Astrocyte (in vitro differentiated cells and primary cell): ENCODE measurements around the gene WNT9A. TPM values are rescaled to one million over a fixed set of nuclear protein-coding genes. Genes with fewer than 3 reads are reported as not detected.
"Not testable (repeated sequence)": the region's sequence is repeated elsewhere in the genome, so short reads cannot be mapped to it uniquely, and the experiment has no call there.

Experiments
- DNase-seq: peaks from one replicate; pipeline ENCODE4 v3.0.0-alpha.2; 2010; ENCODE audit warnings: low read depth
- FAIRE-seq: peaks from 2 replicates; lab custom pipeline; 2011; peaks lifted over from hg19 to GRCh38; lab: Jason Lieb, UNC
- H2AFZ ChIP-seq: 2 replicates; pipeline ENCODE4 v1.6.0; 2012; ENCODE audit warnings: low read depth, low read length, inconsistent platforms
- H3K27ac ChIP-seq: 2 replicates; pipeline ENCODE4 v1.5.1; 2011; ENCODE audit warnings: low read depth, low read length, inconsistent platforms
- H3K27me3 ChIP-seq: 2 replicates; pipeline ENCODE4 v1.6.0; 2011; ENCODE audit warnings: low read length, inconsistent platforms; ENCODE audit not compliant: insufficient read depth
- H3K36me3 ChIP-seq: 2 replicates; pipeline ENCODE4 v1.5.1; 2011; ENCODE audit warnings: low read length, inconsistent platforms; ENCODE audit not compliant: insufficient read depth
- H3K4me1 ChIP-seq: 2 replicates; pipeline ENCODE4 v1.5.1; 2011; ENCODE audit warnings: low read length, inconsistent platforms; ENCODE audit not compliant: insufficient read depth
- H3K4me2 ChIP-seq: 2 replicates; pipeline ENCODE4 v1.6.0; 2012; ENCODE audit warnings: low read length, inconsistent platforms
- H3K4me3 ChIP-seq: 2 replicates; pipeline ENCODE4 v1.5.1; 2011; ENCODE audit warnings: low read depth, mild to moderate bottlenecking, low read length, inconsistent platforms; ENCODE audit not compliant: insufficient read depth
- H3K79me2 ChIP-seq: 2 replicates; pipeline ENCODE4 v1.6.0; 2012; ENCODE audit warnings: mild to moderate bottlenecking, low read length, inconsistent platforms; ENCODE audit not compliant: insufficient read depth
- H3K9ac ChIP-seq: 2 replicates; pipeline ENCODE4 v1.6.0; 2012; ENCODE audit warnings: mild to moderate bottlenecking, low read length, inconsistent platforms
- H3K9me3 ChIP-seq: 2 replicates; pipeline ENCODE4 v1.5.1; 2012; ENCODE audit warnings: low read depth, mild to moderate bottlenecking, low read length, inconsistent platforms; ENCODE audit not compliant: insufficient read depth
- H4K20me1 ChIP-seq: 2 replicates; pipeline ENCODE4 v1.6.0; 2012; ENCODE audit warnings: low read length, inconsistent platforms; ENCODE audit not compliant: insufficient read depth
- H3K27ac Mint-ChIP-seq: one replicate; pipeline ENCODE4 v1.8.0; 2021; ENCODE audit warnings: mild to moderate bottlenecking, mixed read lengths; ENCODE audit not compliant: unreplicated experiment
- H3K27me3 Mint-ChIP-seq: one replicate; pipeline ENCODE4 v1.8.0; 2021; ENCODE audit warnings: low read depth, mixed read lengths; ENCODE audit not compliant: unreplicated experiment
- H3K36me3 Mint-ChIP-seq: one replicate; pipeline ENCODE4 v1.8.0; 2021; ENCODE audit warnings: low read depth, mixed read lengths; ENCODE audit not compliant: unreplicated experiment
- H3K4me1 Mint-ChIP-seq: one replicate; pipeline ENCODE4 v1.8.0; 2021; ENCODE audit warnings: low read depth, mixed read lengths; ENCODE audit not compliant: unreplicated experiment
- H3K4me3 Mint-ChIP-seq: one replicate; pipeline ENCODE4 v1.8.0; 2021; ENCODE audit warnings: mild to moderate bottlenecking, moderate library complexity, mixed read lengths; ENCODE audit not compliant: unreplicated experiment
- H3K9me3 Mint-ChIP-seq: one replicate; pipeline ENCODE4 v1.8.0; 2021; ENCODE audit warnings: mild to moderate bottlenecking, mixed read lengths; ENCODE audit not compliant: unreplicated experiment
- EZH2 ChIP-seq: IDR thresholded peaks from 2 replicates; pipeline ENCODE4 v1.6.1; 2012; ENCODE audit warnings: mild to moderate bottlenecking, low read length, inconsistent platforms; ENCODE audit not compliant: insufficient read depth
- total RNA-seq: library from RNA; stranded (reverse); gene quantifications from 2 replicates; pipeline ENCODE4 v1.2.1, GENCODE V29; 2021
- TF ChIP-seq, protein P1 (sequence below): IDR thresholded peaks from 2 replicates; pipeline ENCODE4 v1.5.1; 2011; ENCODE audit warnings: low read depth, mild to moderate bottlenecking, inconsistent platforms, low read length, moderate library complexity; ENCODE audit not compliant: insufficient read depth

WNT9A gene
- total RNA-seq, 1 donor from 2014 or later = 4.1 TPM

DNA sequence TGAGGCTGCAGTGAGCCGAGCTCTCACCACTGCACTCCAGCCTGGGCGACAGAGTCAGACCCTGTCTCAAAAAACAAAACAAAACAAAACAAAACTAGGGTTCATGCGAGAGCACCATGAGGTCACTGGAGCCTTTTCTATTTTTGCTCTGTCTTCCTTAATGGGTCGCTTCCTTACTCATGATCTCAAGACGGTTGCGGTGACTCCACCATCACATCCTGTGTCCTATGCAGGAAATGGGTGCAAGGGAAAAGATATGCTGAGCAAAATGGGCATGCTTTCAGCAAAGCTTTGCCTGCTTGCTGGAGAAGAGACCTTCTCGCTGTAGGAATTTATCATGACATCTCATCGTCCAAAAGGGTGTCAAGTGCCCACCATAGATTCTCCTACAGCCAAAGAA lies 36.4 kb downstream of the WNT9A start:
- TF ChIP-seq, protein P1, sequence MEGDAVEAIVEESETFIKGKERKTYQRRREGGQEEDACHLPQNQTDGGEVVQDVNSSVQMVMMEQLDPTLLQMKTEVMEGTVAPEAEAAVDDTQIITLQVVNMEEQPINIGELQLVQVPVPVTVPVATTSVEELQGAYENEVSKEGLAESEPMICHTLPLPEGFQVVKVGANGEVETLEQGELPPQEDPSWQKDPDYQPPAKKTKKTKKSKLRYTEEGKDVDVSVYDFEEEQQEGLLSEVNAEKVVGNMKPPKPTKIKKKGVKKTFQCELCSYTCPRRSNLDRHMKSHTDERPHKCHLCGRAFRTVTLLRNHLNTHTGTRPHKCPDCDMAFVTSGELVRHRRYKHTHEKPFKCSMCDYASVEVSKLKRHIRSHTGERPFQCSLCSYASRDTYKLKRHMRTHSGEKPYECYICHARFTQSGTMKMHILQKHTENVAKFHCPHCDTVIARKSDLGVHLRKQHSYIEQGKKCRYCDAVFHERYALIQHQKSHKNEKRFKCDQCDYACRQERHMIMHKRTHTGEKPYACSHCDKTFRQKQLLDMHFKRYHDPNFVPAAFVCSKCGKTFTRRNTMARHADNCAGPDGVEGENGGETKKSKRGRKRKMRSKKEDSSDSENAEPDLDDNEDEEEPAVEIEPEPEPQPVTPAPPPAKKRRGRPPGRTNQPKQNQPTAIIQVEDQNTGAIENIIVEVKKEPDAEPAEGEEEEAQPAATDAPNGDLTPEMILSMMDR = no peak
- no peak for TF ChIP-seq EZH2
- Histone ChIP-seq H2AFZ (no peak overlapping the region), H3K9me3 (no peaks in the 10 kb centered on the region), H3K4me3 (no peak overlapping the region), H3K4me1 (peaks cover 2% of the 10 kb centered on the region), H3K4me2 (no peak overlapping the region), H3K9ac (no peak overlapping the region), H3K79me2 (no peaks in the 10 kb centered on the region), H3K36me3 (no peaks in the 10 kb centered on the region), H3K27me3 (peaks cover 2% of the 10 kb centered on the region), H3K27ac (no peak overlapping the region), H4K20me1 (no peaks in the 10 kb centered on the region)
- Mint-ChIP-seq H3K27ac (no peak overlapping the region), H3K27me3 (peaks cover 3% of the 10 kb centered on the region), H3K36me3 (no peaks in the 10 kb centered on the region), H3K9me3 (no peaks in the 10 kb centered on the region), H3K4me1 (peaks cover 4% of the 10 kb centered on the region), H3K4me3 (no peak overlapping the region)
- DNase-seq (no peak), FAIRE-seq (no peak)

DNA sequence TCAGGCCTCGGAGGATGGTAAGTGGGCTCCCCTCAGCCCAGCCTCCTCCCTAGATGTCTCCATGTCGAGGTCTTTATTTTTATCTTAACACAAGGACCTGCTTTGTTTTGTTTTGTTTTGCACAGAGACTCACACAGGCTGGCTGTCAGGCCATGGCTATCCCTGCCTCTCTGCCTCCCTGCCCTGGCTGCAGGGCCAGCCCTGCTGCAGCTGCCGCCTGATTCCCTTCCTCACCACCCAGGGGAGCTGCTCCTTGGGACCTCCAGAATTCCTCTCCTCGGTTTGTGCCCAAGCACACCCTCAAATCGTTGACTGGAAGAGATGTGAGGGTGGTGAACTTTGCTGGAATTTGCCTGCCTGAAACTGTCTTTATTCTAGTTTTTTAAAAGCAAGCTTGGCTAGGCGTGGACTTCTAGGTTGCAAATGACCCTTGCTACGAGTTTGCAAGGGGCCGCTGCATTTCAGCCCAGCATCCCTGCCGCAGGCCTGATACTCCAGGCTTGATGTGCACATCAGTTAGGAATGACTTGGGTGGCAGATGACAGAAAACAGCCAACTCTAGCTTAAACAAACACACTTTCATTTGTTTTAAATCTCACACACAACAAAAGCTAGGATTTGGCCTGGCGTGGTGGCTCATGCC lies 37.1 kb downstream of the WNT9A start:
- Mint-ChIP-seq H3K4me1 (peaks cover 2% of the 10 kb centered on the region), H3K27ac (no peak overlapping the region), H3K27me3 (peaks cover 3% of the 10 kb centered on the region), H3K36me3 (no peaks in the 10 kb centered on the region), H3K9me3 (no peaks in the 10 kb centered on the region), H3K4me3 (no peak overlapping the region)
- H2AFZ ChIP-seq = no peak overlapping the region
- no peaks in the 10 kb centered on the region for H3K36me3 ChIP-seq
- no peaks in the 10 kb centered on the region for H3K79me2 ChIP-seq
- H3K9ac ChIP-seq = no peak overlapping the region
- no peak overlapping the region for H3K4me2 ChIP-seq
- H3K4me3 ChIP-seq = no peak overlapping the region
- no peak for DNase-seq
- H3K27ac ChIP-seq = no peak overlapping the region
- no peak for FAIRE-seq
- H3K4me1 ChIP-seq = peaks cover 2% of the 10 kb centered on the region
- H4K20me1 ChIP-seq = no peaks in the 10 kb centered on the region
- H3K27me3 ChIP-seq = peaks cover 2% of the 10 kb centered on the region
- H3K9me3 ChIP-seq = no peaks in the 10 kb centered on the region
- no peak for TF ChIP-seq EZH2
- TF ChIP-seq, protein P1 = no peak

- not testable (repeated sequence) for H3K9ac ChIP-seq, H3K9me3 ChIP-seq, H3K4me3 ChIP-seq, H3K36me3 ChIP-seq, H3K4me1 Mint-ChIP-seq, H3K27ac Mint-ChIP-seq, H3K27ac ChIP-seq, H3K9me3 Mint-ChIP-seq, H3K79me2 ChIP-seq, H3K4me3 Mint-ChIP-seq, H3K4me1 ChIP-seq, FAIRE-seq, H2AFZ ChIP-seq, H4K20me1 ChIP-seq, DNase-seq, H3K27me3 Mint-ChIP-seq, H3K27me3 ChIP-seq, H3K4me2 ChIP-seq, H3K36me3 Mint-ChIP-seq
These were observed 37.8 kb downstream of the WNT9A start for GRCh38 chr1:227909923-227910328.
